HL-60 (cell line): ENCODE data around the gene DHRS1.

ENCODE experiments used
- CTCF ChIP-seq: IDR thresholded peaks from one replicate; pipeline ENCODE4 v1.5.1; 2011; ENCODE audit warnings: low read length, control low read depth, inconsistent platforms; ENCODE audit not compliant: insufficient read depth
- GABPA ChIP-seq: IDR thresholded peaks from 2 replicates; pipeline ENCODE4 v1.6.1; 2012; ENCODE audit warnings: low read depth
- POLR2AphosphoS5 ChIP-seq: IDR thresholded peaks from 2 replicates; pipeline ENCODE4 v1.6.1; 2012; ENCODE audit warnings: low read depth
- REST ChIP-seq: IDR thresholded peaks from 2 replicates; pipeline ENCODE4 v1.6.1; 2012; ENCODE audit warnings: low read depth; ENCODE audit not compliant: insufficient replicate concordance

- no peak for TF ChIP-seq CTCF
- TF ChIP-seq POLR2AphosphoS5, result no peak
- no peak for TF ChIP-seq GABPA
- TF ChIP-seq REST, result no peak
Measured at GRCh38 chr14:24323341-24323740, 23.8 kb upstream of the DHRS1 start.
